Endothelial cell (in vitro differentiated cells): ENCODE data around the gene ZMYM5. TPM values are rescaled to one million over a fixed set of nuclear protein-coding genes. Genes with fewer than 3 reads are reported as not detected.

Experiments
- DNase-seq: peaks from one replicate; pipeline ENCODE4 v3.0.0; 2021; ENCODE audit warnings: low spot score
- H3K27ac Mint-ChIP-seq: one replicate; pipeline ENCODE4 v1.8.0; 2021; ENCODE audit warnings: mixed read lengths, inconsistent platforms; ENCODE audit not compliant: unreplicated experiment
- H3K27me3 Mint-ChIP-seq: one replicate; pipeline ENCODE4 v1.8.0; 2021; ENCODE audit warnings: mild to moderate bottlenecking, moderate library complexity, mixed read lengths, inconsistent platforms; ENCODE audit not compliant: unreplicated experiment
- H3K36me3 Mint-ChIP-seq: one replicate; pipeline ENCODE4 v1.8.0; 2021; ENCODE audit warnings: mild to moderate bottlenecking, low read depth, mixed read lengths, inconsistent platforms; ENCODE audit not compliant: unreplicated experiment
- H3K4me1 Mint-ChIP-seq: one replicate; pipeline ENCODE4 v1.8.0; 2021; ENCODE audit warnings: mild to moderate bottlenecking, mixed read lengths, inconsistent platforms; ENCODE audit not compliant: unreplicated experiment
- H3K4me3 Mint-ChIP-seq: one replicate; pipeline ENCODE4 v1.8.0; 2021; ENCODE audit warnings: mild to moderate bottlenecking, mixed read lengths, inconsistent platforms; ENCODE audit not compliant: unreplicated experiment
- H3K9me3 Mint-ChIP-seq: one replicate; pipeline ENCODE4 v1.8.0; 2021; ENCODE audit warnings: mixed read lengths, inconsistent platforms; ENCODE audit not compliant: unreplicated experiment
- CTCF ChIP-seq: fragments of 200-600 bp; sonication (generic); IDR thresholded peaks from one replicate; pipeline ENCODE4 v1.5.0; 2021; ENCODE audit warnings: antibody characterized with exemption; ENCODE audit not compliant: unreplicated experiment
- total RNA-seq: library from RNA; stranded (reverse); fragmentation: NEBNext Ultra II Directional; extraction: Animal tissue kit (Norgen Biotek cat#: 25700); gene quantifications from one replicate; pipeline ENCODE4 v1.2.1, GENCODE V29; 2021; ENCODE audit not compliant: unreplicated experiment

The ZMYM5 gene
- total RNA-seq, 1 donor from 2014 or later, result 17.3 TPM

DNA sequence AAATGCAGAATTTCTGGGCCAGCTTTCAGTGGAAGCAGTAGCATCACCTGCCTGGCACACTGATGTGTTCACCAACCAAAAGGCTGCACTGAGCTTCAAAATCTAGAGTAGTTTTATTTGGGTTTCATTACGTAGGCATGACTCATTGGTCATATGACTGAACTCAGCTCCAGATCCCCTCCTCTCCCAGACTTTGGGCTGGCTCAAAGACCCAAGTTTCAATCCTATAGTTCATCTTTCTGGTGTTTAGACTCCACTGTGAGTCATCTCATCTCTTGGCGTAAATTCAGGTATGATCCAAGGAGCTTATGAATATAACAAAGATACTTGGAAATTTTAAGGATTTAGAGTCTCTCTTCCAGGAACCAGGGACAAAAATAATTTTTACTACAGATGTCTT is 17.7 kb downstream of the ZMYM5 start:
- no peak overlapping the region for H3K4me3 Mint-ChIP-seq
- H3K27me3 Mint-ChIP-seq, result no peaks in the 10 kb centered on the region
- TF ChIP-seq CTCF, result no peak
- H3K27ac Mint-ChIP-seq, result no peak overlapping the region
- H3K9me3 Mint-ChIP-seq, result no peaks in the 10 kb centered on the region
- H3K36me3 Mint-ChIP-seq, result peaks cover 7% of the 10 kb centered on the region
- no peaks in the 10 kb centered on the region for H3K4me1 Mint-ChIP-seq
- DNase-seq, result no peak

DNA sequence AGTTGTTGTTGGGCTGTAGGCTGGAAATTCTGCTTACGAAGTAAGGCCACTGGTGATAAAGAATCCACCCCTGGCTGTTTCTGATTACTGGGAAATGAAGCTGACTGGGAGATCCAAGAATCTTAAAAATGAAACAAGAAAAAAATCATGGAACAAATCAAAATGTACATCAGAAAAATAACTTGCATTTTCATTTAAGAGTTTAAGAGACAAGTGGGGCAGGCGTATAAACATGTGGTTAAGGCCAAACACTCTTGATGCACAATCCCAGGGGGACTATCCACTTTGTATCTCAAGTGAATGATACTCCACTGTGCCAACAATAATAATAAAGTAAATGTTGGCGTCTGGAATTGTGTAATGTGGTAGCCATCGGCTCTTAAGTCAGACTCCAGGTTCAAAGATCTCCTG is 24.6 kb downstream of the ZMYM5 start:
- Mint-ChIP-seq H3K9me3 (no peaks in the 10 kb centered on the region), H3K4me3 (no peak overlapping the region), H3K27ac (no peak overlapping the region), H3K27me3 (no peaks in the 10 kb centered on the region), H3K4me1 (no peaks in the 10 kb centered on the region), H3K36me3 (peaks cover 23% of the 10 kb centered on the region)
- TF ChIP-seq CTCF, result no peak
- DNase-seq, result no peak

- no peak overlapping the region for H3K4me3 Mint-ChIP-seq
- peaks cover 31% of the 10 kb centered on the region for H3K36me3 Mint-ChIP-seq
- no peak for TF ChIP-seq CTCF
- H3K9me3 Mint-ChIP-seq, result no peaks in the 10 kb centered on the region
- no peaks in the 10 kb centered on the region for H3K4me1 Mint-ChIP-seq
- DNase-seq, result no peak
- H3K27ac Mint-ChIP-seq, result no peak overlapping the region
- H3K27me3 Mint-ChIP-seq, result no peaks in the 10 kb centered on the region
These were observed 27.0 kb downstream of the ZMYM5 start for GRCh38 chr13:19836472-19836871.

- Mint-ChIP-seq H3K9me3 (no peaks in the 10 kb centered on the region), H3K27ac (no peak overlapping the region), H3K4me1 (no peaks in the 10 kb centered on the region), H3K36me3 (peaks cover 31% of the 10 kb centered on the region), H3K27me3 (peaks cover 3% of the 10 kb centered on the region), H3K4me3 (no peak overlapping the region)
- TF ChIP-seq CTCF, result no peak
- no peak for DNase-seq
These were observed 28.7 kb downstream of the ZMYM5 start for GRCh38 chr13:19834704-19835103.

DNA sequence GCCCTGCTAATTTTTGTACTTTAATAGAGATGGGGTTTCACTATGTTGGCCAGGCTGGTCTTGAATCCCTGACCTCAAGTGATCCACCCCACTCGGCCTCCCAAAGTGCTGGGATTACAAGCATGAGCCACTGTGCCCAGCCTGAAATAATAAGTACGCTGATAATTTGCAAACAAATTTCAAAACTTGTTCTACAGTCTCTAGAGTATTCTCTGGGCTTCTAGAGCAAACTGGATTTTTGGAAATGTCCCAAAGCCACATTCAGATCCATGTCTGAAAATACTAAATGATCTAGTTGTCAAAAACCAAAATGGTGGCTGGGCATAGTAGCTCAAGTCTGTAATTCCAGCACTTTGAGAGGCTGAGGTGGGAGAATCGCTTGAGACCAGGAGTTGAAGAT is 40.8 kb downstream of the ZMYM5 start:
- Mint-ChIP-seq H3K27me3 (peaks cover 1% of the 10 kb centered on the region), H3K4me1 (no peaks in the 10 kb centered on the region), H3K36me3 (peaks cover 25% of the 10 kb centered on the region), H3K9me3 (no peaks in the 10 kb centered on the region), H3K4me3 (no peak overlapping the region), H3K27ac (no peak overlapping the region)
- no peak for DNase-seq
- no peak for TF ChIP-seq CTCF
